Measurements from ENCODE around the gene ABCA5. TPM values are rescaled to one million over a fixed set of nuclear protein-coding genes. Genes with fewer than 3 reads are reported as not detected.

The ABCA5 gene
- total RNA-seq, 3 donors from 2014 or later (not counting 1 experiment from before 2014, with no cell fraction given): 52.1 to 84.5 (median 57.6) TPM

- 96% methylated on average over 4 of the region's 4 CpGs for WGBS (ENCODE audit: insufficient coverage)
- Histone ChIP-seq H3K36me3 (ENCODE audit: control insufficient read depth, insufficient read depth, low read length) (no peaks in the 10 kb centered on the region), H3K27me3 (ENCODE audit: control insufficient read depth, insufficient read depth, low read length) (no peaks in the 10 kb centered on the region), H3K4me1 (ENCODE audit: control insufficient read depth, insufficient read depth, low read length) (peaks cover under 1% of the 10 kb centered on the region), H3K4me3 (ENCODE audit: low read length) (no peak overlapping the region), H3K9me3 (ENCODE audit: control insufficient read depth, insufficient read depth, low read length) (no peaks in the 10 kb centered on the region), H3K27ac (ENCODE audit: low read length) (no peak overlapping the region)
- intact Hi-C loops (cut with micrococcal nuclease): loop anchor here (10.0 kb wide), 1 partner anchor 1326 kb away; the partner anchor contains the start of gene C17orf58
- H3K4me3 Mint-ChIP-seq: no peak overlapping the region
- no peaks in the 10 kb centered on the region for H3K27me3 Mint-ChIP-seq (ENCODE audit: low read depth in 2 of 2)
- ATAC-seq: no peak
- no peak for DNase-seq
- TF ChIP-seq CTCF (IDR thresholded peaks at IDR 0.05): no peak
- no peak overlapping the region for H3K27ac Mint-ChIP-seq
- H3K36me3 Mint-ChIP-seq: no peaks in the 10 kb centered on the region
- H3K4me1 Mint-ChIP-seq: peaks cover 8 to 11% of the 10 kb centered on the region in 2 donors
- no peaks in the 10 kb centered on the region for H3K9me3 Mint-ChIP-seq
These were observed 6.1 kb downstream of the ABCA5 start for GRCh38 chr17:69320908-69321238.

GRCh38 chr17:69320210-69320907, 6.6 kb downstream of the ABCA5 start:
- no peaks in the 10 kb centered on the region for H3K27me3 ChIP-seq (ENCODE audit: control insufficient read depth, insufficient read depth, low read length)
- Mint-ChIP-seq H3K4me1 (peaks cover 4 to 7% of the 10 kb centered on the region in 2 donors), H3K27ac (no peak overlapping the region), H3K4me3 (no peak overlapping the region), H3K27me3 (ENCODE audit: low read depth in 2 of 2) (no peaks in the 10 kb centered on the region), H3K9me3 (no peaks in the 10 kb centered on the region), H3K36me3 (no peaks in the 10 kb centered on the region)
- TF ChIP-seq CTCF (IDR thresholded peaks at IDR 0.05): no peak
- DNase-seq (no peak), ATAC-seq (no peak)
- WGBS (ENCODE audit: insufficient coverage): 88% methylated on average over 3 of the region's 5 CpGs
- H3K36me3 ChIP-seq (ENCODE audit: control insufficient read depth, insufficient read depth, low read length): no peaks in the 10 kb centered on the region
- intact Hi-C loops (cut with micrococcal nuclease): loop anchor here (10.0 kb wide), 1 partner anchor 1326 kb away; the partner anchor contains the start of gene C17orf58
- H3K9me3 ChIP-seq (ENCODE audit: control insufficient read depth, insufficient read depth, low read length): no peaks in the 10 kb centered on the region
- H3K4me1 ChIP-seq (ENCODE audit: control insufficient read depth, insufficient read depth, low read length): no peaks in the 10 kb centered on the region
- no peak overlapping the region for H3K27ac ChIP-seq (ENCODE audit: low read length)
- no peak overlapping the region for H3K4me3 ChIP-seq (ENCODE audit: low read length)

GRCh38 chr17:69317625-69318024, 9.3 kb downstream of the ABCA5 start:
- Mint-ChIP-seq H3K36me3 (no peaks in the 10 kb centered on the region), H3K4me3 (no peak overlapping the region), H3K4me1 (peaks cover 0 to 7% of the 10 kb centered on the region in 2 donors), H3K27ac (no peak overlapping the region), H3K27me3 (ENCODE audit: low read depth in 2 of 2) (no peaks in the 10 kb centered on the region), H3K9me3 (no peaks in the 10 kb centered on the region)
- DNase-seq (no peak), ATAC-seq (no peak)
- 80% methylated on average over 1 of the region's 1 CpG for WGBS (ENCODE audit: insufficient coverage)
- Histone ChIP-seq H3K27ac (ENCODE audit: low read length) (no peak overlapping the region), H3K9me3 (ENCODE audit: control insufficient read depth, insufficient read depth, low read length) (no peaks in the 10 kb centered on the region), H3K36me3 (ENCODE audit: control insufficient read depth, insufficient read depth, low read length) (no peaks in the 10 kb centered on the region), H3K4me3 (ENCODE audit: low read length) (no peak overlapping the region), H3K4me1 (ENCODE audit: control insufficient read depth, insufficient read depth, low read length) (no peaks in the 10 kb centered on the region), H3K27me3 (ENCODE audit: control insufficient read depth, insufficient read depth, low read length) (no peaks in the 10 kb centered on the region)
- TF ChIP-seq CTCF (IDR thresholded peaks at IDR 0.05): no peak
- intact Hi-C loops (cut with micrococcal nuclease): no loop called here

Measured in natural killer cell (primary cell).